Lung (tissue), 12 donors: ENCODE results near the gene ZNF672. TPM values are rescaled to one million over a fixed set of nuclear protein-coding genes. Genes with fewer than 3 reads are reported as not detected.
"Not testable (repeated sequence)": the region's sequence is repeated elsewhere in the genome, so short reads cannot be mapped to it uniquely, and the experiment has no call there.

Source experiments
- ATAC-seq: fragments of 200-7000 bp; cut with Tn5 transposase; one replicate; pipeline ENCODE4 v1.9.1; 2020; ENCODE audit warnings: moderate number of reproducible peaks; ENCODE audit not compliant: insufficient read depth, low FRiP score
- DNase-seq, 3 donors: peaks; one replicate each; pipeline ENCODE4 v3.0.0-alpha.2; 2013 to 2017
- H3K27ac ChIP-seq, 2 donors: one replicate each; pipeline ENCODE4 v1.5.1; 2013; ENCODE audit warnings: mild to moderate bottlenecking in 2 of 2, moderate library complexity in 2 of 2, control low read depth in 1 of 2, inconsistent platforms in 1 of 2, low read depth in 1 of 2, low read length in 1 of 2
- H3K27me3 ChIP-seq, 3 donors: one replicate each; pipeline ENCODE4 v1.5.1; 2013; ENCODE audit warnings: low read length in 2 of 3; ENCODE audit not compliant: control insufficient read depth in 3 of 3, insufficient read depth in 3 of 3
- H3K36me3 ChIP-seq, 4 donors: one replicate each; pipeline ENCODE4 v1.5.1; 2013; ENCODE audit warnings: low read length in 4 of 4, mild to moderate bottlenecking in 1 of 4, moderate library complexity in 1 of 4; ENCODE audit not compliant: control insufficient read depth in 4 of 4, insufficient read depth in 4 of 4
- H3K4me1 ChIP-seq, 5 donors: one replicate each; pipeline ENCODE4 v1.5.1; 2013; ENCODE audit warnings: low read length in 5 of 5, mild to moderate bottlenecking in 2 of 5, moderate library complexity in 1 of 5; ENCODE audit not compliant: control insufficient read depth in 5 of 5, insufficient read depth in 5 of 5
- H3K4me3 ChIP-seq: one replicate; pipeline ENCODE4 v1.5.1; 2013; ENCODE audit warnings: mild to moderate bottlenecking, control low read depth, moderate library complexity
- H3K9ac ChIP-seq, 2 donors: one replicate each; pipeline ENCODE4 v1.5.1; 2013; ENCODE audit warnings: low read length in 2 of 2, control low read depth in 1 of 2; ENCODE audit not compliant: insufficient read depth in 1 of 2
- H3K9me3 ChIP-seq, 4 donors: one replicate each; pipeline ENCODE4 v1.5.1; 2013; ENCODE audit warnings: low read length in 3 of 4, mild to moderate bottlenecking in 1 of 4, moderate library complexity in 1 of 4; ENCODE audit not compliant: control insufficient read depth in 4 of 4, insufficient read depth in 3 of 4
- CTCF ChIP-seq: IDR thresholded peaks from 2 replicates; pipeline ENCODE4 v1.5.1; 2012; ENCODE audit warnings: mild to moderate bottlenecking; ENCODE audit errors: control extremely low read depth, extremely low read depth
- WGBS, 2 donors: extraction: QIAGEN DNeasy Blood & Tissue Kit; methylation state at CpG; one replicate each; pipeline ENCODE4 v1.1.7; 2013; 5-methylcytosine and 5-hydroxymethylcytosine counted together
- polyA plus RNA-seq, 2 donors: library from polyadenylated mRNA; stranded (reverse); fragments of 200-250 nt; gene quantifications; one replicate each; pipeline ENCODE4 v1.2.1, GENCODE V29; 2013
- total RNA-seq, 2 donors: library from RNA; depleted of rRNA in 1 of 2; stranded (reverse); fragments of >200 nt in 1 of 2; gene quantifications; one replicate each; pipeline ENCODE4 v1.2.1, GENCODE V29; 2014 to 2021
- donor health status: control.
- donor health status: control.
- donor health status: Bipolar disorder and iron deficiency.
- donor health status: healthy.
- donor health status: DM: yes; HTN: yes; CAD: no.

Gene ZNF672
- total and polyA plus RNA-seq, 4 donors: 17.1 to 41.3 (median 31.3) TPM

- DNase-seq (no peak), ATAC-seq (no peak)
- no peak overlapping the region for H3K4me3 ChIP-seq
- no peak for TF ChIP-seq CTCF
- no peak overlapping the region for H3K9ac ChIP-seq
- peaks cover 0 to 7% (median 0%) of the 10 kb centered on the region in 5 donors for H3K4me1 ChIP-seq
- H3K36me3 ChIP-seq: no peaks in the 10 kb centered on the region
- H3K27ac ChIP-seq: no peak overlapping the region
- no peaks in the 10 kb centered on the region for H3K9me3 ChIP-seq
- WGBS, 2 donors: 64 to 76% methylated on average over 1 of the region's 1 CpG
- H3K27me3 ChIP-seq: no peaks in the 10 kb centered on the region
Observed at GRCh38 chr1:248884632-248885295, 46.7 kb downstream of the ZNF672 start.

- WGBS, 2 donors: 58 to 70% methylated on average over 1 of the region's 1 CpG
- no peak for TF ChIP-seq CTCF
- no peak for ATAC-seq
Observed at GRCh38 chr1:248885646-248886045, 47.6 kb downstream of the ZNF672 start.

GRCh38 chr1:248886237-248886895 is 48.3 kb downstream of the ZNF672 start:
- ATAC-seq: no peak
- Histone ChIP-seq H3K27me3 (no peaks in the 10 kb centered on the region), H3K9me3 (no peaks in the 10 kb centered on the region), H3K9ac (no peak overlapping the region), H3K27ac (no peak overlapping the region), H3K4me3 (no peak overlapping the region), H3K4me1 (peaks cover 0 to 7% (median 0%) of the 10 kb centered on the region in 5 donors), H3K36me3 (no peaks in the 10 kb centered on the region)
- peak; percentile 60 to 77 (median 70) for DNase-seq
- 19 to 23% methylated on average over 1 of the region's 1 CpG for WGBS, 2 donors
- no peak for TF ChIP-seq CTCF

More at GRCh38 chr1:248885646-248886045, 47.6 kb downstream of the ZNF672 start:
- no peak for DNase-seq
- Histone ChIP-seq H3K27me3 (no peaks in the 10 kb centered on the region), H3K4me3 (no peak overlapping the region), H3K36me3 (no peaks in the 10 kb centered on the region), H3K4me1 (peaks cover 0 to 7% (median 0%) of the 10 kb centered on the region in 5 donors), H3K27ac (no peak overlapping the region), H3K9ac (no peak overlapping the region), H3K9me3 (no peaks in the 10 kb centered on the region)

GRCh38 chr1:248889914-248890243 is 51.9 kb downstream of the ZNF672 start:
- ATAC-seq, H3K36me3 ChIP-seq: not testable (repeated sequence)

More at GRCh38 chr1:248889914-248890243, 51.9 kb downstream of the ZNF672 start:
- not testable (repeated sequence) for H3K27me3 ChIP-seq, H3K9me3 ChIP-seq, DNase-seq, H3K4me3 ChIP-seq, H3K9ac ChIP-seq, H3K4me1 ChIP-seq, H3K27ac ChIP-seq
- WGBS, 2 donors: 83 to 87% methylated on average over 9 to 10 of the region's 10 CpGs
